Erythroblast (primary cell): ENCODE results near the gene CZIB.
A peak's percentile ranks its signal among the peaks of the same experiment; 100 is the strongest.

Experiments
- GATA1 ChIP-seq: IDR thresholded peaks from 2 replicates; pipeline ENCODE4 v1.6.1; 2011; ENCODE audit warnings: low read depth, mild to moderate bottlenecking, control low read depth, low read length, moderate library complexity
- POLR2A ChIP-seq: IDR thresholded peaks from 2 replicates; pipeline ENCODE4 v1.6.1; 2011; ENCODE audit warnings: mild to moderate bottlenecking, low read length

DNA sequence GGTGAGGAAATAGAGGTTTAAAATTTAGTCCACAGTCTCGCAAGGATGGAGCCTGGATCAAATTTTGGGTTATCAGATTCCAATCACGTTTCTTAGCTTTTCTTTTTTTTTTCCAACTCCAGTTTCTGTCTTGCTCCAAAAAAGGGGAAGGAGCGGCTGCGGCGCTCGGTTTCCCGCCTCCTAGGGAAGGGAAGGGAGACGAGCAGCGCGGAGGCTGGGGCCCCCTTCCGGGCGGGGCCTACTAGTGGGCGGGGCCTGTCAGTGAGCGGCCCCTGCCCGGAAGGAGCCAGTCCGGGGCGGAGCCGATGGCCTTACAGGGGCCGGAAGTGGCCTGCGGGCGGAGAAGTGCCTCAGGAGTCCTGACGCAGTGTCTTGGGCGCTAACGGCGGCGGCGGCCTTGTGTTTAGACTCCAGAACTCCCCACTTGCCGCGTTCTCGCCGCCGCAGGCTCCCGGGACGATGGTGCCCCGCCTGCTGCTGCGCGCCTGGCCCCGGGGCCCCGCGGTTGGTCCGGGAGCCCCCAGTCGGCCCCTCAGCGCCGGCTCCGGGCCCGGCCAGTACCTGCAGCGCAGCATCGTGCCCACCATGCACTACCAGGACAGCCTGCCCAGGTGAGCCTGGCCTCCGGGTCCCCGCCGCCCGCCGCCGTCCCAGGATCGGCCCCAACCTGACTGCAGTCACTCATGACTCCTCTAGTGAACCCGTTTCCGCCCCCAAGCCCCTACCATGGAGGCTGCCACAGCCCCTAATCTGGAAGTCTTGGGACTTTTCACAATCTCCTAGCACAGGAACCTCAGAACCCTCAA, 23.7 kb downstream of the CZIB start, which contains the start of gene CPT2:
- TF ChIP-seq POLR2A (peak; percentile 90), GATA1 (no peak)
